KMS-11 (cell line): Measurements from ENCODE around the gene NEK5.

Source experiments
- H2AFZ ChIP-seq: fragments of 200-600 bp; sonication (generic); 2 replicates; pipeline ENCODE4 v1.6.1; 2016; ENCODE audit warnings: antibody characterized with exemption, mixed run types, low read depth
- H3K27ac ChIP-seq: fragments of 200-600 bp; sonication (generic); 2 replicates; pipeline ENCODE4 v1.6.1; 2016; ENCODE audit warnings: mild to moderate bottlenecking, mixed run types
- H3K27me3 ChIP-seq: fragments of 200-600 bp; sonication (generic); 2 replicates; pipeline ENCODE4 v1.6.1; 2017; ENCODE audit warnings: mild to moderate bottlenecking, low read depth, mixed run types, moderate library complexity; ENCODE audit not compliant: insufficient read depth
- H3K36me3 ChIP-seq: fragments of 200-600 bp; sonication (generic); 2 replicates; pipeline ENCODE4 v1.6.1; 2017; ENCODE audit warnings: mild to moderate bottlenecking, mixed run types; ENCODE audit not compliant: insufficient read depth
- H3K4me1 ChIP-seq: fragments of 200-600 bp; sonication (generic); 2 replicates; pipeline ENCODE4 v1.6.1; 2016; ENCODE audit warnings: mild to moderate bottlenecking, low read depth, mixed run types; ENCODE audit not compliant: poor library complexity, severe bottlenecking
- H3K4me2 ChIP-seq: fragments of 200-600 bp; sonication (generic); 2 replicates; pipeline ENCODE4 v1.7.0; 2016; ENCODE audit warnings: mild to moderate bottlenecking, mixed run types
- H3K4me3 ChIP-seq: fragments of 200-600 bp; sonication (generic); IDR thresholded peaks from 2 replicates; pipeline ENCODE4 v1.6.1; 2017; ENCODE audit warnings: low read depth, low read length, mixed read lengths; ENCODE audit not compliant: insufficient read depth
- H3K79me2 ChIP-seq: fragments of 200-600 bp; sonication (generic); 2 replicates; pipeline ENCODE4 v1.6.1; 2016; ENCODE audit warnings: low read depth, mixed run types; ENCODE audit not compliant: insufficient read depth
- H3K9ac ChIP-seq: fragments of 200-600 bp; sonication (generic); 2 replicates; pipeline ENCODE4 v1.6.1; 2016; ENCODE audit warnings: mild to moderate bottlenecking, mixed run types
- H4K20me1 ChIP-seq: fragments of 200-600 bp; sonication (generic); 2 replicates; pipeline ENCODE4 v1.6.1; 2016; ENCODE audit warnings: mild to moderate bottlenecking, mixed run types; ENCODE audit not compliant: insufficient read depth
- TF ChIP-seq, protein P1 (sequence below): fragments of 200-600 bp; sonication (generic); conservative IDR thresholded peaks from 2 replicates; pipeline ENCODE4 v1.6.1; 2017; ENCODE audit warnings: low read depth, mild to moderate bottlenecking, antibody characterized with exemption, low read length, moderate library complexity, mixed read lengths

Gene NEK5

GRCh38 chr13:52005841-52006522 is 122.9 kb downstream of the NEK5 start:
- no peak overlapping the region for H3K4me2 ChIP-seq
- no peak overlapping the region for H3K9ac ChIP-seq
- H3K79me2 ChIP-seq = no peaks in the 10 kb centered on the region
- H3K36me3 ChIP-seq = no peaks in the 10 kb centered on the region
- TF ChIP-seq, protein P1, sequence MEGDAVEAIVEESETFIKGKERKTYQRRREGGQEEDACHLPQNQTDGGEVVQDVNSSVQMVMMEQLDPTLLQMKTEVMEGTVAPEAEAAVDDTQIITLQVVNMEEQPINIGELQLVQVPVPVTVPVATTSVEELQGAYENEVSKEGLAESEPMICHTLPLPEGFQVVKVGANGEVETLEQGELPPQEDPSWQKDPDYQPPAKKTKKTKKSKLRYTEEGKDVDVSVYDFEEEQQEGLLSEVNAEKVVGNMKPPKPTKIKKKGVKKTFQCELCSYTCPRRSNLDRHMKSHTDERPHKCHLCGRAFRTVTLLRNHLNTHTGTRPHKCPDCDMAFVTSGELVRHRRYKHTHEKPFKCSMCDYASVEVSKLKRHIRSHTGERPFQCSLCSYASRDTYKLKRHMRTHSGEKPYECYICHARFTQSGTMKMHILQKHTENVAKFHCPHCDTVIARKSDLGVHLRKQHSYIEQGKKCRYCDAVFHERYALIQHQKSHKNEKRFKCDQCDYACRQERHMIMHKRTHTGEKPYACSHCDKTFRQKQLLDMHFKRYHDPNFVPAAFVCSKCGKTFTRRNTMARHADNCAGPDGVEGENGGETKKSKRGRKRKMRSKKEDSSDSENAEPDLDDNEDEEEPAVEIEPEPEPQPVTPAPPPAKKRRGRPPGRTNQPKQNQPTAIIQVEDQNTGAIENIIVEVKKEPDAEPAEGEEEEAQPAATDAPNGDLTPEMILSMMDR = no peak
- peaks cover 4% of the 10 kb centered on the region for H3K4me1 ChIP-seq
- no peak overlapping the region for H2AFZ ChIP-seq
- no peaks in the 10 kb centered on the region for H4K20me1 ChIP-seq
- H3K27ac ChIP-seq = no peak overlapping the region
- no peaks in the 10 kb centered on the region for H3K27me3 ChIP-seq
- no peak overlapping the region for H3K4me3 ChIP-seq

- no peak overlapping the region for H3K4me2 ChIP-seq
- H3K36me3 ChIP-seq = no peaks in the 10 kb centered on the region
These were observed 124.2 kb downstream of the NEK5 start for GRCh38 chr13:52004511-52005170.

DNA sequence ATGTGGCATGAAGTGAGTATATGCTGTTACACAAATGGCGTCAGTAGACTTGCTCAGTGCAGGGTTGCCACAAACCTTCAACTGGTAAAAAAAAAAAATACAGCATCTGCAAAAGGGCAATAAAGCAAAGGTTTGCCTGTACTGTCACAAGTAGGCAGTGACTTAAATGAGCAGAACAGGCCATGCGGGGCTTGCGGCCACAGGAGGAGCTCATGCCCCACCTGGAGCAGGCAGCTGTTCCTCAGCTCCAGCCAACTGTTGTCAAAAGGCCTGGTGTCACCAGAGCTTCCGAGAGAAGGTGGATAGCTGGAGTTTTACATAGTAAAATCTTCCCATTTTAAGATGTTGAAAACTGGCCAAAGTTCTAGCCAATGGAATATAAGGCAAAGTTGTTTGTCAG is 125.3 kb downstream of the NEK5 start:
- H3K27ac ChIP-seq = no peak overlapping the region

More at GRCh38 chr13:52004511-52005170, 124.2 kb downstream of the NEK5 start:
- Histone ChIP-seq H4K20me1 (no peaks in the 10 kb centered on the region), H3K79me2 (no peaks in the 10 kb centered on the region), H3K9ac (no peak overlapping the region), H2AFZ (no peak overlapping the region), H3K27ac (no peak overlapping the region), H3K27me3 (no peaks in the 10 kb centered on the region), H3K4me1 (peaks cover 4% of the 10 kb centered on the region), H3K4me3 (no peak overlapping the region)
- TF ChIP-seq, protein P1 = no peak

DNA sequence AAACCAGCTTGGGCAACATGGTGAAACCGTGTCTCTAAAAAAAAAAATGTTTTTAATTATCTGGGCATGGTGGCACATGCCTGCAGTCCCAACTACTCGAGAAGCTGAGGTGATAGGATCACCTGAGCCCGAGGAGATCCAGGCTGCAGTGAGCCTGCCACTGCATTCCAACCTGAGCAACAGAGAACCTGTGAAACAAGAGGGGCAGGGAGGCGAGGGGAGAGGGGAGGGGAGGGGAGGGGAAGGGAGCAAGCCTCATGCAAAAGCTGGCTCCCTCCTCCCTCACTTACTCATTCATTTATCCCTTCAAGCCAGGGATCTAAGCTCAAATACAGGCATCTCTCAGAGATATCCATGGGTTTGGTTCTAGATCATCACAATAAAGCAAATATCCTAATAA is 126.5 kb downstream of the NEK5 start:
- H3K79me2 ChIP-seq = no peaks in the 10 kb centered on the region

More for the DNA sequence above, 125.3 kb downstream of the NEK5 start:
- H3K27me3 ChIP-seq = no peaks in the 10 kb centered on the region
- H3K4me3 ChIP-seq = no peak overlapping the region
- H3K4me1 ChIP-seq = peaks cover 4% of the 10 kb centered on the region
- TF ChIP-seq, protein P1 = no peak
- H4K20me1 ChIP-seq = no peaks in the 10 kb centered on the region
- no peaks in the 10 kb centered on the region for H3K79me2 ChIP-seq
- no peak overlapping the region for H3K9ac ChIP-seq
- no peak overlapping the region for H2AFZ ChIP-seq
- no peaks in the 10 kb centered on the region for H3K36me3 ChIP-seq
- no peak overlapping the region for H3K4me2 ChIP-seq

More for the DNA sequence above, 126.5 kb downstream of the NEK5 start:
- Histone ChIP-seq H3K27ac (no peak overlapping the region), H3K9ac (no peak overlapping the region), H3K36me3 (no peaks in the 10 kb centered on the region), H3K4me2 (no peak overlapping the region), H3K27me3 (no peaks in the 10 kb centered on the region), H3K4me1 (peaks cover 4% of the 10 kb centered on the region), H3K4me3 (no peak overlapping the region), H2AFZ (no peak overlapping the region), H4K20me1 (no peaks in the 10 kb centered on the region)
- TF ChIP-seq, protein P1 = no peak
